Measurements from ENCODE around the gene IQGAP2.

The IQGAP2 gene

DNA sequence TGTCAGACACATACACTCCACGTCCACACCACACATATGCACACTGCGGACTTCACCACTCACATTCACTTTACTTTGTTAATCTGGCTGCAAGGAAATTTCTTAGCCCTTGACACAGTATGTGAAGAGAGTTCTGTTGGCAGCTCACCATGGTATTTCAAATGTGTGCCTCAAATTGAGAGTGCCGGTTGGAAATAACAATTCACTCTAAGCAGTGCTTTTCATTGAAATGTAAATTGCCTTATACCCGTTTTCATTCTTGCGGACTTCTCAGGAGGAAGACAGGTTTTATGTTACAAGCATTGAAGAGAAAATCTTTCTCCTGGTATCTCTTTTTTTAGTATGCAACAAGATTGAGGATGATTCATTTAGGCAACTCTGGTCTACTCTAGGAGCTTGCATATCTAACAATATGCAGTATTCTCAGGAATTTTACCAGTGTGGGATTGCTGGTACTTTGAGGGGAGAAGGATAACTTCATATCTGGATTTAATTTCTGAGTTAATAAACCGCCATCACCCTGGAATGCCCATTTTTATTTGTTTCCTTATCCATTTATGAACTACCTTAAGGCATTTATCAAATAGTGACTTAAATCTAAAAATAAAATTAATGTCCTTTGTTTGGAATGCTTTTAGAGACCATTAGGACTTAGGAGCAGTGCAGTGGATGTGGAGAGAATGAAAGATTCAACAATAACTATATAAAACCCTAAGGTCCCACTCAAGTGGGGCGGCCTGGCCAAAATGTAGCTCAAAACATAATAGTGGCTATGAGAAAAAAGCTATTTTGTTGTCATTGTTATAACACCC lies 87.0 kb downstream of the IQGAP2 start:
- peaks cover 11% of the 10 kb centered on the region for H3K4me1 ChIP-seq
- H3K27ac ChIP-seq = no peak overlapping the region
- no peak overlapping the region for H3K9ac ChIP-seq
- no peak overlapping the region for H3K4me3 ChIP-seq (ENCODE audit: low read depth, low read length)
- no peaks in the 10 kb centered on the region for H3K27me3 ChIP-seq (ENCODE audit: control insufficient read depth, insufficient read depth, low read length)
- H3K4me2 ChIP-seq (ENCODE audit: low read length) = no peak overlapping the region
- peaks cover 21% of the 10 kb centered on the region for H3K79me2 ChIP-seq
- no peaks in the 10 kb centered on the region for H3K36me3 ChIP-seq (ENCODE audit: control insufficient read depth, insufficient read depth, low read length)
- H2AFZ ChIP-seq = no peak overlapping the region
- TF ChIP-seq, protein P1, sequence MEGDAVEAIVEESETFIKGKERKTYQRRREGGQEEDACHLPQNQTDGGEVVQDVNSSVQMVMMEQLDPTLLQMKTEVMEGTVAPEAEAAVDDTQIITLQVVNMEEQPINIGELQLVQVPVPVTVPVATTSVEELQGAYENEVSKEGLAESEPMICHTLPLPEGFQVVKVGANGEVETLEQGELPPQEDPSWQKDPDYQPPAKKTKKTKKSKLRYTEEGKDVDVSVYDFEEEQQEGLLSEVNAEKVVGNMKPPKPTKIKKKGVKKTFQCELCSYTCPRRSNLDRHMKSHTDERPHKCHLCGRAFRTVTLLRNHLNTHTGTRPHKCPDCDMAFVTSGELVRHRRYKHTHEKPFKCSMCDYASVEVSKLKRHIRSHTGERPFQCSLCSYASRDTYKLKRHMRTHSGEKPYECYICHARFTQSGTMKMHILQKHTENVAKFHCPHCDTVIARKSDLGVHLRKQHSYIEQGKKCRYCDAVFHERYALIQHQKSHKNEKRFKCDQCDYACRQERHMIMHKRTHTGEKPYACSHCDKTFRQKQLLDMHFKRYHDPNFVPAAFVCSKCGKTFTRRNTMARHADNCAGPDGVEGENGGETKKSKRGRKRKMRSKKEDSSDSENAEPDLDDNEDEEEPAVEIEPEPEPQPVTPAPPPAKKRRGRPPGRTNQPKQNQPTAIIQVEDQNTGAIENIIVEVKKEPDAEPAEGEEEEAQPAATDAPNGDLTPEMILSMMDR (IDR thresholded peaks at IDR 0.05) = no peak
- no peaks in the 10 kb centered on the region for H3K9me3 ChIP-seq (ENCODE audit: control insufficient read depth, low read length)

DNA sequence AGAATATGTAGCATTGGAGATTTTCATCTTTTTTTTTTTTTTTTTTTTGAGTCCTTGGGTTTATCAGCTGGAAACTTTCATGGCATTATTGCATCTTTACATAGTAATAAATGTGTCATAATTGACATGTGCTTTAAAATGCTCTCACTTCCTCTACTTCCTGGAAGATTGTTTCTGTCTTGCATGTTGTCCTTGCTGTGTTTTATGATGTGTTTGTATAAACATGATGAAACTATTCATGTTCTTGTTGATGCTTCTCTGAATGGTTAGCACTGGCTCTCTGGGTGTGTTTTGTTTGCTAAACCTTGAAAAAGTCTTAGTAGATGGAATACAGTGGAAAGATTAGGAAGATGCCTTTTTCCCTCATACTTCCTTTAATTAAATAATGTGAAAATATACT lies 87.9 kb downstream of the IQGAP2 start:
- TF ChIP-seq, protein P1 (IDR thresholded peaks at IDR 0.05) = no peak
- no peak overlapping the region for H2AFZ ChIP-seq
- no peaks in the 10 kb centered on the region for H3K36me3 ChIP-seq (ENCODE audit: control insufficient read depth, insufficient read depth, low read length)
- no peaks in the 10 kb centered on the region for H3K27me3 ChIP-seq (ENCODE audit: control insufficient read depth, insufficient read depth, low read length)
- no peak overlapping the region for H3K27ac ChIP-seq
- H3K4me1 ChIP-seq = peaks cover 16% of the 10 kb centered on the region
- no peak overlapping the region for H3K4me3 ChIP-seq (ENCODE audit: low read depth, low read length)
- H3K4me2 ChIP-seq (ENCODE audit: low read length) = no peak overlapping the region
- peaks cover 26% of the 10 kb centered on the region for H3K79me2 ChIP-seq
- no peaks in the 10 kb centered on the region for H3K9me3 ChIP-seq (ENCODE audit: control insufficient read depth, low read length)
- no peak overlapping the region for H3K9ac ChIP-seq

DNA sequence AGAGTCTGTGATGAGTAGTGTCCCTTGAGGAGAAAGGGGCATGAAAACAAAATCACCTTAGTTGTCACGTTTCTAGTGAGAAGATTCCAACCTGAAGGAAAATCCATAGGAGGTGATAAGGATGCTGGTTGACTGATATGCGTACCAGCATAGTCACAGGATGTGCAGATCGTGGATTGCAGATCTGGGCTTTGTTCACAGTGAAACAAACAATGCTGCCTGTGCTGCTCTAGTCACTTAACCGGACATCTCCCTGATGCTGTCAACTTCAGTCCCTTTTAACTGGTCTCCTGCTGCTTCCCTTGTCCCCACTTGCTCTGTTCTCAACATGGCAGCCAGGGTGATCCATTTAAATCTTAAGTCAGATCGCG lies 89.7 kb downstream of the IQGAP2 start:
- no peak overlapping the region for H3K27ac ChIP-seq
- H3K4me1 ChIP-seq = peaks cover 24% of the 10 kb centered on the region
- no peaks in the 10 kb centered on the region for H3K27me3 ChIP-seq (ENCODE audit: control insufficient read depth, insufficient read depth, low read length)
- no peak overlapping the region for H3K9ac ChIP-seq
- H2AFZ ChIP-seq = no peak overlapping the region
- H3K4me2 ChIP-seq (ENCODE audit: low read length) = no peak overlapping the region
- TF ChIP-seq, protein P1 (IDR thresholded peaks at IDR 0.05) = no peak
- H3K9me3 ChIP-seq (ENCODE audit: control insufficient read depth, low read length) = no peaks in the 10 kb centered on the region
- no peaks in the 10 kb centered on the region for H3K36me3 ChIP-seq (ENCODE audit: control insufficient read depth, insufficient read depth, low read length)
- H3K4me3 ChIP-seq (ENCODE audit: low read depth, low read length) = no peak overlapping the region
- H3K79me2 ChIP-seq = peaks cover 24% of the 10 kb centered on the region

DNA sequence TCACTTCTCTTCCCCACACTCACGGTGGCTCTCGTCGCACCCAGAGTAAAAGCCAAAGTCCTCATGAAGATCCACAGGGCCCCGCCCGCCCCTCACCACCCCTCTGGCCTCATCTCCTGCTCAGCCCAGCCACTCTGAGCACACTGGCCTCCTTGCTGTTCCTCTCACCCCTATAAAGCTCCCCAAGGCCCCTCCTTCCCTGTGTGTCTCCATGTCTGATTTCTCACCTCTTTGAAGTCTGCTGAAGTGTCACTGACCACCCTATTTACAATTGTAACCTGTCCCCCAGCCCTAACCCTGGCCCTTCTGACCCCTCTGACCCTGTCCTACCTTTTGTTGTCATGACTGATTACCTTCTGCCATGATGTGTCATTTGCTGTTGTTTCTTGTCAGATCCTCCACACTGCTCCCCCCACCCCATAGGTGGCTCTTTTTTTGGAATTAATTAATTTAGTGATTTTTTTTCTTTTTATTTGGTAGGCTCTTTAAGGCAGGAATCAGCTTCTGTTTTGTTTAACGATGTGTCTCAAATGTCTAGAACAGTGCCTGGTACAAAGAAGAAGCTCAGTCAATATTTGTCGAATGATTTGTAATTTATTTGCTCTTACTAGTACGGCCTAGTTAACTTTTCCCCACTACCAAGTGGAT lies 90.2 kb downstream of the IQGAP2 start:
- Histone ChIP-seq H3K4me3 (ENCODE audit: low read depth, low read length) (no peak overlapping the region), H3K79me2 (peaks cover 22% of the 10 kb centered on the region), H3K27ac (no peak overlapping the region), H3K4me1 (peaks cover 24% of the 10 kb centered on the region), H3K4me2 (ENCODE audit: low read length) (no peak overlapping the region), H3K27me3 (ENCODE audit: control insufficient read depth, insufficient read depth, low read length) (no peaks in the 10 kb centered on the region), H3K36me3 (ENCODE audit: control insufficient read depth, insufficient read depth, low read length) (no peaks in the 10 kb centered on the region), H2AFZ (no peak overlapping the region), H3K9me3 (ENCODE audit: control insufficient read depth, low read length) (no peaks in the 10 kb centered on the region), H3K9ac (no peak overlapping the region)
- TF ChIP-seq, protein P1 (IDR thresholded peaks at IDR 0.05) = no peak
